Measurements from ENCODE around the gene CYB5A. TPM values are rescaled to one million over a fixed set of nuclear protein-coding genes. Genes with fewer than 3 reads are reported as not detected.

Gene CYB5A
- total RNA-seq, 1 donor from 2014 or later: 28.3 TPM

- H3K4me3 Mint-ChIP-seq (ENCODE audit: unreplicated experiment): no peak overlapping the region
Observed at GRCh38 chr18:74278983-74279382, 12.8 kb downstream of the CYB5A start.

GRCh38 chr18:74278058-74278457 is 13.7 kb downstream of the CYB5A start:
- Mint-ChIP-seq H3K27me3 (ENCODE audit: unreplicated experiment) (peaks cover 20% of the 10 kb centered on the region), H3K36me3 (ENCODE audit: unreplicated experiment) (no peaks in the 10 kb centered on the region), H3K4me3 (ENCODE audit: unreplicated experiment) (no peak overlapping the region), H3K27ac (ENCODE audit: unreplicated experiment) (no peak overlapping the region), H3K4me1 (ENCODE audit: low read depth, unreplicated experiment) (peaks cover 52% of the 10 kb centered on the region), H3K9me3 (ENCODE audit: unreplicated experiment) (peaks cover 16% of the 10 kb centered on the region)
- TF ChIP-seq CTCF (IDR thresholded peaks at IDR 0.05; ENCODE audit: partially characterized antibody, unreplicated experiment): no peak
- DNase-seq: no peak

More at GRCh38 chr18:74278983-74279382, 12.8 kb downstream of the CYB5A start:
- peaks cover 18% of the 10 kb centered on the region for H3K9me3 Mint-ChIP-seq (ENCODE audit: unreplicated experiment)
- H3K27me3 Mint-ChIP-seq (ENCODE audit: unreplicated experiment): peaks cover 20% of the 10 kb centered on the region
- H3K27ac Mint-ChIP-seq (ENCODE audit: unreplicated experiment): no peak overlapping the region
- no peaks in the 10 kb centered on the region for H3K36me3 Mint-ChIP-seq (ENCODE audit: unreplicated experiment)
- H3K4me1 Mint-ChIP-seq (ENCODE audit: low read depth, unreplicated experiment): peaks cover 55% of the 10 kb centered on the region
- DNase-seq: no peak
- TF ChIP-seq CTCF (IDR thresholded peaks at IDR 0.05; ENCODE audit: partially characterized antibody, unreplicated experiment): no peak

- H3K9me3 Mint-ChIP-seq (ENCODE audit: unreplicated experiment): peaks cover 13% of the 10 kb centered on the region
- H3K27ac Mint-ChIP-seq (ENCODE audit: unreplicated experiment): no peak overlapping the region
- no peaks in the 10 kb centered on the region for H3K36me3 Mint-ChIP-seq (ENCODE audit: unreplicated experiment)
- TF ChIP-seq CTCF (IDR thresholded peaks at IDR 0.05; ENCODE audit: partially characterized antibody, unreplicated experiment): no peak
- DNase-seq: no peak
- H3K4me3 Mint-ChIP-seq (ENCODE audit: unreplicated experiment): no peak overlapping the region
- H3K27me3 Mint-ChIP-seq (ENCODE audit: unreplicated experiment): peaks cover 17% of the 10 kb centered on the region
- peaks cover 44% of the 10 kb centered on the region for H3K4me1 Mint-ChIP-seq (ENCODE audit: low read depth, unreplicated experiment)
Observed at GRCh38 chr18:74277296-74277695, 14.5 kb downstream of the CYB5A start.

- Mint-ChIP-seq H3K4me3 (ENCODE audit: unreplicated experiment) (no peak overlapping the region), H3K4me1 (ENCODE audit: low read depth, unreplicated experiment) (peaks cover 37% of the 10 kb centered on the region), H3K27me3 (ENCODE audit: unreplicated experiment) (peaks cover 13% of the 10 kb centered on the region), H3K36me3 (ENCODE audit: unreplicated experiment) (no peaks in the 10 kb centered on the region), H3K9me3 (ENCODE audit: unreplicated experiment) (peaks cover 12% of the 10 kb centered on the region), H3K27ac (ENCODE audit: unreplicated experiment) (no peak overlapping the region)
- DNase-seq: no peak
- TF ChIP-seq CTCF (IDR thresholded peaks at IDR 0.05; ENCODE audit: partially characterized antibody, unreplicated experiment): no peak
Observed at GRCh38 chr18:74276609-74277008, 15.2 kb downstream of the CYB5A start.

- H3K4me3 Mint-ChIP-seq (ENCODE audit: unreplicated experiment): no peak overlapping the region
- H3K4me1 Mint-ChIP-seq (ENCODE audit: low read depth, unreplicated experiment): peaks cover 29% of the 10 kb centered on the region
- H3K36me3 Mint-ChIP-seq (ENCODE audit: unreplicated experiment): no peaks in the 10 kb centered on the region
- peaks cover 5% of the 10 kb centered on the region for H3K27me3 Mint-ChIP-seq (ENCODE audit: unreplicated experiment)
- no peak for DNase-seq
- TF ChIP-seq CTCF (IDR thresholded peaks at IDR 0.05; ENCODE audit: partially characterized antibody, unreplicated experiment): no peak
- no peak overlapping the region for H3K27ac Mint-ChIP-seq (ENCODE audit: unreplicated experiment)
- peaks cover 5% of the 10 kb centered on the region for H3K9me3 Mint-ChIP-seq (ENCODE audit: unreplicated experiment)
Observed at GRCh38 chr18:74275736-74276135, 16.0 kb downstream of the CYB5A start.
